NCI-H2227 (cell line): ENCODE data around the gene IL15.

Experiments
- DNase-seq: peaks from one replicate; lab custom pipeline; 2025; ENCODE audit not compliant: unreplicated experiment; lab: John Stamatoyannopoulos, UW

Gene IL15

GRCh38 chr4:141761926-141762325 is 125.5 kb downstream of the IL15 start:
- no peak for DNase-seq

GRCh38 chr4:141763374-141763773 is 127.0 kb downstream of the IL15 start:
- no peak for DNase-seq

GRCh38 chr4:141768954-141769353 is 132.6 kb downstream of the IL15 start:
- no peak for DNase-seq

- DNase-seq = no peak
These were observed 135.8 kb downstream of the IL15 start for GRCh38 chr4:141771889-141772830.

- DNase-seq = no peak
These were observed 136.5 kb downstream of the IL15 start for GRCh38 chr4:141772838-141773237.

- DNase-seq = no peak
These were observed 145.8 kb downstream of the IL15 start for GRCh38 chr4:141782205-141782604.
